GM23338 (cell line): ENCODE results near the gene DGKE. TPM values are rescaled to one million over a fixed set of nuclear protein-coding genes. Genes with fewer than 3 reads are reported as not detected.

Experiments
- ATAC-seq: fragments of 200-7000 bp; cut with Tn5 transposase; 3 replicates; pipeline ENCODE4 v1.9.1; 2020
- DNase-seq: peaks from one replicate; pipeline ENCODE4 v3.0.0-alpha.2; 2015; ENCODE audit warnings: low spot score
- H2AFZ ChIP-seq: fragments of 200-600 bp; sonication (generic); 2 replicates; pipeline ENCODE4 v1.8.0; 2016; ENCODE audit warnings: antibody characterized with exemption, mild to moderate bottlenecking, moderate library complexity
- H3F3A ChIP-seq: fragments of 200-600 bp; sonication (generic); replicated peaks from 2 replicates; pipeline ENCODE4 v1.8.0; 2017; ENCODE audit warnings: antibody characterized with exemption, mixed run types, low read depth
- H3K27ac ChIP-seq: fragments of 200-600 bp; sonication (generic); 2 replicates; pipeline ENCODE4 v1.6.1; 2016; ENCODE audit warnings: low read depth
- H3K27me3 ChIP-seq: fragments of 200-600 bp; sonication (generic); 2 replicates; pipeline ENCODE4 v1.8.0; 2016; ENCODE audit warnings: mild to moderate bottlenecking, mixed run types, moderate library complexity; ENCODE audit not compliant: insufficient read depth
- H3K36me3 ChIP-seq: fragments of 200-600 bp; sonication (generic); 2 replicates; pipeline ENCODE4 v1.8.0; 2016; ENCODE audit warnings: mild to moderate bottlenecking; ENCODE audit not compliant: insufficient read depth
- H3K4me1 ChIP-seq: fragments of 200-600 bp; sonication (generic); 2 replicates; pipeline ENCODE4 v1.8.0; 2016; ENCODE audit warnings: mild to moderate bottlenecking, moderate library complexity; ENCODE audit not compliant: insufficient read depth
- H3K4me2 ChIP-seq: fragments of 200-600 bp; sonication (generic); 2 replicates; pipeline ENCODE4 v1.7.1; 2017; ENCODE audit warnings: mixed run types
- H3K4me3 ChIP-seq: fragments of 200-600 bp; sonication (generic); 2 replicates; pipeline ENCODE4 v1.6.1; 2016; ENCODE audit warnings: mixed run types
- H3K79me2 ChIP-seq: fragments of 200-600 bp; sonication (generic); replicated peaks from 2 replicates; pipeline ENCODE4 v1.8.0; 2017; ENCODE audit warnings: mild to moderate bottlenecking; ENCODE audit not compliant: insufficient read depth
- H3K9me2 ChIP-seq: fragments of 200-600 bp; sonication (generic); 2 replicates; pipeline ENCODE4 v1.8.0; 2017; ENCODE audit not compliant: insufficient read depth
- H4K20me1 ChIP-seq: fragments of 200-600 bp; sonication (generic); replicated peaks from 2 replicates; pipeline ENCODE4 v1.8.0; 2017; ENCODE audit warnings: mild to moderate bottlenecking; ENCODE audit not compliant: insufficient read depth
- H3K27ac Mint-ChIP-seq: 2 replicates; pipeline ENCODE4 v1.8.0; 2020; ENCODE audit warnings: inconsistent platforms, mild to moderate bottlenecking, moderate library complexity, mixed read lengths
- H3K27me3 Mint-ChIP-seq: 3 replicates; pipeline ENCODE4 v1.8.0; 2022; ENCODE audit warnings: low read depth, mild to moderate bottlenecking, moderate library complexity, mixed read lengths, inconsistent platforms; ENCODE audit not compliant: insufficient read depth, poor library complexity
- H3K36me3 Mint-ChIP-seq: 3 replicates; pipeline ENCODE4 v1.8.0; 2021; ENCODE audit warnings: low read depth, mild to moderate bottlenecking, inconsistent platforms, moderate library complexity, mixed read lengths
- H3K4me1 Mint-ChIP-seq: 3 replicates; pipeline ENCODE4 v1.8.0; 2020; ENCODE audit warnings: mild to moderate bottlenecking, inconsistent platforms, mixed read lengths
- H3K4me3 Mint-ChIP-seq: 3 replicates; pipeline ENCODE4 v1.8.0; 2021; ENCODE audit warnings: moderate library complexity, mild to moderate bottlenecking, inconsistent platforms, mixed read lengths
- H3K9me3 Mint-ChIP-seq: 3 replicates; pipeline ENCODE4 v1.8.0; 2020; ENCODE audit warnings: moderate library complexity, mild to moderate bottlenecking, inconsistent platforms, mixed read lengths
- CREB1 ChIP-seq: fragments of 250-450 bp; sonication (Bioruptor Pico); IDR thresholded peaks from 2 replicates; pipeline ENCODE4 v1.5.0; 2020; ENCODE audit warnings: low read depth, mild to moderate bottlenecking, moderate library complexity
- EZH2 ChIP-seq: fragments of 200-600 bp; sonication (generic); IDR thresholded peaks from one replicate; pipeline ENCODE4 v1.8.0; 2017; ENCODE audit warnings: antibody characterized with exemption, mild to moderate bottlenecking, low read depth; ENCODE audit not compliant: unreplicated experiment
- POLR2AphosphoS5 ChIP-seq: IDR thresholded peaks from 2 replicates; pipeline ENCODE4 v1.6.1; 2016; ENCODE audit warnings: antibody characterized with exemption, low read depth
- STAT1 ChIP-seq: IDR thresholded peaks from one replicate; pipeline ENCODE4 v1.6.1; 2016; ENCODE audit warnings: antibody characterized with exemption; ENCODE audit not compliant: unreplicated experiment
- ZNF114 ChIP-seq: fragments of 250-450 bp; sonication (Bioruptor Pico); IDR thresholded peaks from 2 replicates; pipeline ENCODE4 v1.5.0; 2020; ENCODE audit warnings: mild to moderate bottlenecking, moderate library complexity
- polyA plus RNA-seq: library from polyadenylated mRNA; unstranded; fragments of >200 nt; fragmentation: Nextera tagmentation; extraction: Ambion mirVana; gene quantifications from 2 replicates; pipeline ENCODE4 v1.2.1, GENCODE V29; 2016
- total RNA-seq: library from RNA; depleted of rRNA; stranded (reverse); fragments of >200 nt; shearing (Covaris generic); gene quantifications from 2 replicates; pipeline ENCODE4 v1.2.3, GENCODE V29; 2014
- TF ChIP-seq, protein P1 (sequence below): IDR thresholded peaks from one replicate; pipeline ENCODE4 v1.6.1; 2018; ENCODE audit warnings: antibody characterized with exemption; ENCODE audit not compliant: unreplicated experiment
- TF ChIP-seq, protein P2 (sequence below): fragments of 250-450 bp; sonication (Bioruptor Pico); IDR thresholded peaks from 2 replicates; pipeline ENCODE4 v1.5.0; 2020; ENCODE audit warnings: mild to moderate bottlenecking, moderate library complexity

The DGKE gene
- total and polyA plus RNA-seq, 2 experiments from 2014 or later, result 3.9 to 10.1 TPM

DNA sequence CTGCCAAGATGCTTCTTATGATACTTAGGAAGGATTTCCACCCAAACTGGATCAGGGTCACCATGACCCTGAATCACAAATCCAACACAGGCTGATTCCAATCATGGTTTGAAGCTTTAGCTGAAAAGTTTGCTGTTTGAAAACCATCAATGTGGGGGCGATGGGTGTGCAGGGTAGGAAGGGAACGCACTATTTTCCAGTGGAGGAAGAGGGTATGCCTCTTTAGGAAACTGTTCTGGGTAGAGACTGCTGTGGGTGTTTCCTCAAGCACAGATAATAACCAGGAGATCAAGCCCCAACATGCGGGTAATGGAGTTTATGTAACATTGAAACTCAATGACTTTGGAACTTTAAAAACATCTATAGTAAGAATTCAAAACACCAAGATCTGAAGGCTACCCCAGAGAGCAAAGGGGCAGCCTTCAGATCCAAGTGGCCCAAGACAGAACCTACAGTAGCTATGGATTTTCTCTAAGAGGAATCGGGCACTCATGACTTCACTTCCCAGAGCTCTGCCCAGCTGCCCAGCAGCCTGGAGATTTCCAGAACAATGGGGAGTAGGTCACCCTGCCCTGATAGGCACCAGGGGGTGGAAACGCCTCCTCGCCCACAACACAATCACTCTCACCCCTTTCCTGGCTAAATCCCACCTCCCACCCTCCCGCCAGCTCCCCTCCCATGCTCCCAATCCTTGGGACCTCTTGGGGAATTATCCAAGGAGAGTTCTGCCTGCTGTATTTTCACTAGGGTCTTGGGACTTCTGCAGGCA lies 57.1 kb downstream of the DGKE start:
- Histone ChIP-seq H3K79me2 (no peaks in the 10 kb centered on the region), H3K4me3 (no peak overlapping the region), H3K4me2 (no peak overlapping the region), H4K20me1 (no peaks in the 10 kb centered on the region), H3K4me1 (peaks cover 11% of the 10 kb centered on the region), H3K27me3 (no peaks in the 10 kb centered on the region), H3F3A (no peaks in the 10 kb centered on the region), H3K27ac (no peak overlapping the region), H3K36me3 (peaks cover 15% of the 10 kb centered on the region), H3K9me2 (no peaks in the 10 kb centered on the region), H2AFZ (no peak overlapping the region)
- no peak for DNase-seq
- Mint-ChIP-seq H3K27me3 (no peaks in the 10 kb centered on the region), H3K9me3 (peaks cover 28% of the 10 kb centered on the region), H3K4me3 (no peak overlapping the region), H3K27ac (no peak overlapping the region), H3K4me1 (peaks cover 25% of the 10 kb centered on the region), H3K36me3 (peaks cover 66% of the 10 kb centered on the region)
- no peak for ATAC-seq
- no peak for TF ChIP-seq STAT1
- TF ChIP-seq, protein P1, sequence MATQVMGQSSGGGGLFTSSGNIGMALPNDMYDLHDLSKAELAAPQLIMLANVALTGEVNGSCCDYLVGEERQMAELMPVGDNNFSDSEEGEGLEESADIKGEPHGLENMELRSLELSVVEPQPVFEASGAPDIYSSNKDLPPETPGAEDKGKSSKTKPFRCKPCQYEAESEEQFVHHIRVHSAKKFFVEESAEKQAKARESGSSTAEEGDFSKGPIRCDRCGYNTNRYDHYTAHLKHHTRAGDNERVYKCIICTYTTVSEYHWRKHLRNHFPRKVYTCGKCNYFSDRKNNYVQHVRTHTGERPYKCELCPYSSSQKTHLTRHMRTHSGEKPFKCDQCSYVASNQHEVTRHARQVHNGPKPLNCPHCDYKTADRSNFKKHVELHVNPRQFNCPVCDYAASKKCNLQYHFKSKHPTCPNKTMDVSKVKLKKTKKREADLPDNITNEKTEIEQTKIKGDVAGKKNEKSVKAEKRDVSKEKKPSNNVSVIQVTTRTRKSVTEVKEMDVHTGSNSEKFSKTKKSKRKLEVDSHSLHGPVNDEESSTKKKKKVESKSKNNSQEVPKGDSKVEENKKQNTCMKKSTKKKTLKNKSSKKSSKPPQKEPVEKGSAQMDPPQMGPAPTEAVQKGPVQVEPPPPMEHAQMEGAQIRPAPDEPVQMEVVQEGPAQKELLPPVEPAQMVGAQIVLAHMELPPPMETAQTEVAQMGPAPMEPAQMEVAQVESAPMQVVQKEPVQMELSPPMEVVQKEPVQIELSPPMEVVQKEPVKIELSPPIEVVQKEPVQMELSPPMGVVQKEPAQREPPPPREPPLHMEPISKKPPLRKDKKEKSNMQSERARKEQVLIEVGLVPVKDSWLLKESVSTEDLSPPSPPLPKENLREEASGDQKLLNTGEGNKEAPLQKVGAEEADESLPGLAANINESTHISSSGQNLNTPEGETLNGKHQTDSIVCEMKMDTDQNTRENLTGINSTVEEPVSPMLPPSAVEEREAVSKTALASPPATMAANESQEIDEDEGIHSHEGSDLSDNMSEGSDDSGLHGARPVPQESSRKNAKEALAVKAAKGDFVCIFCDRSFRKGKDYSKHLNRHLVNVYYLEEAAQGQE, result no peak
- TF ChIP-seq, protein P2, sequence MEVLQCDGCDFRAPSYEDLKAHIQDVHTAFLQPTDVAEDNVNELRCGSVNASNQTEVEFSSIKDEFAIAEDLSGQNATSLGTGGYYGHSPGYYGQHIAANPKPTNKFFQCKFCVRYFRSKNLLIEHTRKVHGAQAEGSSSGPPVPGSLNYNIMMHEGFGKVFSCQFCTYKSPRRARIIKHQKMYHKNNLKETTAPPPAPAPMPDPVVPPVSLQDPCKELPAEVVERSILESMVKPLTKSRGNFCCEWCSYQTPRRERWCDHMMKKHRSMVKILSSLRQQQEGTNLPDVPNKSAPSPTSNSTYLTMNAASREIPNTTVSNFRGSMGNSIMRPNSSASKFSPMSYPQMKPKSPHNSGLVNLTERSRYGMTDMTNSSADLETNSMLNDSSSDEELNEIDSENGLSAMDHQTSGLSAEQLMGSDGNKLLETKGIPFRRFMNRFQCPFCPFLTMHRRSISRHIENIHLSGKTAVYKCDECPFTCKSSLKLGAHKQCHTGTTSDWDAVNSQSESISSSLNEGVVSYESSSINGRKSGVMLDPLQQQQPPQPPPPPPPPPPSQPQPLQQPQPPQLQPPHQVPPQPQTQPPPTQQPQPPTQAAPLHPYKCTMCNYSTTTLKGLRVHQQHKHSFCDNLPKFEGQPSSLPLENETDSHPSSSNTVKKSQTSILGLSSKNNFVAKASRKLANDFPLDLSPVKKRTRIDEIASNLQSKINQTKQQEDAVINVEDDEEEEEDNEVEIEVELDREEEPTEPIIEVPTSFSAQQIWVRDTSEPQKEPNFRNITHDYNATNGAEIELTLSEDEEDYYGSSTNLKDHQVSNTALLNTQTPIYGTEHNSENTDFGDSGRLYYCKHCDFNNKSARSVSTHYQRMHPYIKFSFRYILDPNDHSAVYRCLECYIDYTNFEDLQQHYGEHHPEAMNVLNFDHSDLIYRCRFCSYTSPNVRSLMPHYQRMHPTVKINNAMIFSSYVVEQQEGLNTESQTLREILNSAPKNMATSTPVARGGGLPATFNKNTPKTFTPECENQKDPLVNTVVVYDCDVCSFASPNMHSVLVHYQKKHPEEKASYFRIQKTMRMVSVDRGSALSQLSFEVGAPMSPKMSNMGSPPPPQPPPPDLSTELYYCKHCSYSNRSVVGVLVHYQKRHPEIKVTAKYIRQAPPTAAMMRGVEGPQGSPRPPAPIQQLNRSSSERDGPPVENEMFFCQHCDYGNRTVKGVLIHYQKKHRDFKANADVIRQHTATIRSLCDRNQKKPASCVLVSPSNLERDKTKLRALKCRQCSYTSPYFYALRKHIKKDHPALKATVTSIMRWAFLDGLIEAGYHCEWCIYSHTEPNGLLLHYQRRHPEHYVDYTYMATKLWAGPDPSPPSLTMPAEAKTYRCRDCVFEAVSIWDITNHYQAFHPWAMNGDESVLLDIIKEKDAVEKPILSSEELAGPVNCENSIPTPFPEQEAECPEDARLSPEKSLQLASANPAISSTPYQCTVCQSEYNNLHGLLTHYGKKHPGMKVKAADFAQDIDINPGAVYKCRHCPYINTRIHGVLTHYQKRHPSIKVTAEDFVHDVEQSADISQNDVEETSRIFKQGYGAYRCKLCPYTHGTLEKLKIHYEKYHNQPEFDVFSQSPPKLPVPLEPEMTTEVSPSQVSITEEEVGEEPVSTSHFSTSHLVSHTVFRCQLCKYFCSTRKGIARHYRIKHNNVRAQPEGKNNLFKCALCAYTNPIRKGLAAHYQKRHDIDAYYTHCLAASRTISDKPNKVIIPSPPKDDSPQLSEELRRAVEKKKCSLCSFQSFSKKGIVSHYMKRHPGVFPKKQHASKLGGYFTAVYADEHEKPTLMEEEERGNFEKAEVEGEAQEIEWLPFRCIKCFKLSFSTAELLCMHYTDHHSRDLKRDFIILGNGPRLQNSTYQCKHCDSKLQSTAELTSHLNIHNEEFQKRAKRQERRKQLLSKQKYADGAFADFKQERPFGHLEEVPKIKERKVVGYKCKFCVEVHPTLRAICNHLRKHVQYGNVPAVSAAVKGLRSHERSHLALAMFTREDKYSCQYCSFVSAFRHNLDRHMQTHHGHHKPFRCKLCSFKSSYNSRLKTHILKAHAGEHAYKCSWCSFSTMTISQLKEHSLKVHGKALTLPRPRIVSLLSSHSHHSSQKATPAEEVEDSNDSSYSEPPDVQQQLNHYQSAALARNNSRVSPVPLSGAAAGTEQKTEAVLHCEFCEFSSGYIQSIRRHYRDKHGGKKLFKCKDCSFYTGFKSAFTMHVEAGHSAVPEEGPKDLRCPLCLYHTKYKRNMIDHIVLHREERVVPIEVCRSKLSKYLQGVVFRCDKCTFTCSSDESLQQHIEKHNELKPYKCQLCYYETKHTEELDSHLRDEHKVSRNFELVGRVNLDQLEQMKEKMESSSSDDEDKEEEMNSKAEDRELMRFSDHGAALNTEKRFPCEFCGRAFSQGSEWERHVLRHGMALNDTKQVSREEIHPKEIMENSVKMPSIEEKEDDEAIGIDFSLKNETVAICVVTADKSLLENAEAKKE (CRISPR knock-in tag), result no peak
- no peak for TF ChIP-seq ZNF114
- TF ChIP-seq CREB1 (CRISPR knock-in tag), result no peak
- TF ChIP-seq EZH2, result no peak
- TF ChIP-seq POLR2AphosphoS5, result no peak
